Lung (tissue), 12 donors: ENCODE measurements around the gene RAB3IL1. TPM values are rescaled to one million over a fixed set of nuclear protein-coding genes. Genes with fewer than 3 reads are reported as not detected.

Source experiments
- ATAC-seq: fragments of 200-7000 bp; cut with Tn5 transposase; one replicate; pipeline ENCODE4 v1.9.1; 2020; ENCODE audit warnings: moderate number of reproducible peaks; ENCODE audit not compliant: insufficient read depth, low FRiP score
- DNase-seq, 3 donors: peaks; one replicate each; pipeline ENCODE4 v3.0.0-alpha.2; 2013 to 2017
- H3K27ac ChIP-seq, 2 donors: one replicate each; pipeline ENCODE4 v1.5.1; 2013; ENCODE audit warnings: mild to moderate bottlenecking in 2 of 2, moderate library complexity in 2 of 2, control low read depth in 1 of 2, inconsistent platforms in 1 of 2, low read depth in 1 of 2, low read length in 1 of 2
- H3K27me3 ChIP-seq, 3 donors: one replicate each; pipeline ENCODE4 v1.5.1; 2013; ENCODE audit warnings: low read length in 2 of 3; ENCODE audit not compliant: control insufficient read depth in 3 of 3, insufficient read depth in 3 of 3
- H3K36me3 ChIP-seq, 4 donors: one replicate each; pipeline ENCODE4 v1.5.1; 2013; ENCODE audit warnings: low read length in 4 of 4, mild to moderate bottlenecking in 1 of 4, moderate library complexity in 1 of 4; ENCODE audit not compliant: control insufficient read depth in 4 of 4, insufficient read depth in 4 of 4
- H3K4me1 ChIP-seq, 5 donors: one replicate each; pipeline ENCODE4 v1.5.1; 2013; ENCODE audit warnings: low read length in 5 of 5, mild to moderate bottlenecking in 2 of 5, moderate library complexity in 1 of 5; ENCODE audit not compliant: control insufficient read depth in 5 of 5, insufficient read depth in 5 of 5
- H3K4me3 ChIP-seq: one replicate; pipeline ENCODE4 v1.5.1; 2013; ENCODE audit warnings: mild to moderate bottlenecking, control low read depth, moderate library complexity
- H3K9ac ChIP-seq, 2 donors: one replicate each; pipeline ENCODE4 v1.5.1; 2013; ENCODE audit warnings: low read length in 2 of 2, control low read depth in 1 of 2; ENCODE audit not compliant: insufficient read depth in 1 of 2
- H3K9me3 ChIP-seq, 4 donors: one replicate each; pipeline ENCODE4 v1.5.1; 2013; ENCODE audit warnings: low read length in 3 of 4, mild to moderate bottlenecking in 1 of 4, moderate library complexity in 1 of 4; ENCODE audit not compliant: control insufficient read depth in 4 of 4, insufficient read depth in 3 of 4
- WGBS, 2 donors: extraction: QIAGEN DNeasy Blood & Tissue Kit; methylation state at CpG; one replicate each; pipeline ENCODE4 v1.1.7; 2013; 5-methylcytosine and 5-hydroxymethylcytosine counted together
- polyA plus RNA-seq, 2 donors: library from polyadenylated mRNA; stranded (reverse); fragments of 200-250 nt; gene quantifications; one replicate each; pipeline ENCODE4 v1.2.1, GENCODE V29; 2013
- total RNA-seq, 2 donors: library from RNA; depleted of rRNA in 1 of 2; stranded (reverse); fragments of >200 nt in 1 of 2; gene quantifications; one replicate each; pipeline ENCODE4 v1.2.1, GENCODE V29; 2014 to 2021
- TF ChIP-seq, protein P1 (sequence below): IDR thresholded peaks from 2 replicates; pipeline ENCODE4 v1.5.1; 2012; ENCODE audit warnings: mild to moderate bottlenecking; ENCODE audit errors: control extremely low read depth, extremely low read depth
- donor health status: control.
- donor health status: control.
- donor health status: Bipolar disorder and iron deficiency.
- donor health status: healthy.
- donor health status: DM: yes; HTN: yes; CAD: no.

The RAB3IL1 gene
- total and polyA plus RNA-seq, 4 donors: 6.7 to 20.8 (median 9.8) TPM

GRCh38 chr11:61907871-61908729, 9.3 kb downstream of the RAB3IL1 start:
- TF ChIP-seq, protein P1, sequence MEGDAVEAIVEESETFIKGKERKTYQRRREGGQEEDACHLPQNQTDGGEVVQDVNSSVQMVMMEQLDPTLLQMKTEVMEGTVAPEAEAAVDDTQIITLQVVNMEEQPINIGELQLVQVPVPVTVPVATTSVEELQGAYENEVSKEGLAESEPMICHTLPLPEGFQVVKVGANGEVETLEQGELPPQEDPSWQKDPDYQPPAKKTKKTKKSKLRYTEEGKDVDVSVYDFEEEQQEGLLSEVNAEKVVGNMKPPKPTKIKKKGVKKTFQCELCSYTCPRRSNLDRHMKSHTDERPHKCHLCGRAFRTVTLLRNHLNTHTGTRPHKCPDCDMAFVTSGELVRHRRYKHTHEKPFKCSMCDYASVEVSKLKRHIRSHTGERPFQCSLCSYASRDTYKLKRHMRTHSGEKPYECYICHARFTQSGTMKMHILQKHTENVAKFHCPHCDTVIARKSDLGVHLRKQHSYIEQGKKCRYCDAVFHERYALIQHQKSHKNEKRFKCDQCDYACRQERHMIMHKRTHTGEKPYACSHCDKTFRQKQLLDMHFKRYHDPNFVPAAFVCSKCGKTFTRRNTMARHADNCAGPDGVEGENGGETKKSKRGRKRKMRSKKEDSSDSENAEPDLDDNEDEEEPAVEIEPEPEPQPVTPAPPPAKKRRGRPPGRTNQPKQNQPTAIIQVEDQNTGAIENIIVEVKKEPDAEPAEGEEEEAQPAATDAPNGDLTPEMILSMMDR: no peak
- Histone ChIP-seq H3K9ac (peak overlapping the region in 1 of 2 donors; percentile 57), H3K4me3 (no peak overlapping the region), H3K9me3 (no peaks in the 10 kb centered on the region), H3K36me3 (peaks cover 0 to 9% (median 4%) of the 10 kb centered on the region in 4 donors), H3K4me1 (peaks cover 0 to 36% (median 17%) of the 10 kb centered on the region in 5 donors), H3K27ac (no peak overlapping the region), H3K27me3 (no peaks in the 10 kb centered on the region)
- no peak for DNase-seq
- 92 to 98% methylated on average over 21 of the region's 21 CpGs for WGBS, 2 donors
- ATAC-seq: no peak

DNA sequence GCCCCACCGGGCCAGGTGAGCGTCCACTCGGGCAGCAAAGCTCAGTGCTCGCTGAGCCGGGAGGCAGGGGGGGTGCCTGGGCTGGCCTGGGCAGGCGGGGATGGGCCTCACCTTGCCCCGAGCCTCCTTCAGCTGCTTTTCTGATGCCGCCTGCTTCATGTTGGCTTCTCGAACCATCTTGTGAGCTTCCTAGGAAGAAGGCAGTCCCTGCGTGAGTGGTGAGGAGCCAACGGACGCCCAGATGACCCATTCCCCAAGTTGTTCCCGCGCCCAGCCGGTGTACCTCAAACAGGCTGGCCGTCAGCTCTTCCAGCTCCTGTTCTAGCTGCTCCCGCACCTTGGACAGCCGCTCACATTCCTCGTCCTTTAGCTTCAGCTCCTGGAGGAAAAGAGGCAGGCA, 10.1 kb downstream of the RAB3IL1 start:
- Histone ChIP-seq H3K27me3 (no peaks in the 10 kb centered on the region), H3K36me3 (peaks cover 0 to 9% (median 4%) of the 10 kb centered on the region in 4 donors), H3K4me1 (peaks cover 0 to 36% (median 17%) of the 10 kb centered on the region in 5 donors), H3K9ac (no peak overlapping the region), H3K4me3 (no peak overlapping the region), H3K9me3 (no peaks in the 10 kb centered on the region), H3K27ac (no peak overlapping the region)
- TF ChIP-seq, protein P1: no peak
- 93 to 95% methylated on average over 19 of the region's 19 CpGs for WGBS, 2 donors
- ATAC-seq (no peak), DNase-seq (no peak)

- ATAC-seq (no peak), DNase-seq (no peak)
- no peak overlapping the region for H3K27ac ChIP-seq
- no peak overlapping the region for H3K4me3 ChIP-seq
- no peaks in the 10 kb centered on the region for H3K9me3 ChIP-seq
- TF ChIP-seq, protein P1: no peak
- H3K27me3 ChIP-seq: no peaks in the 10 kb centered on the region
- no peak overlapping the region for H3K9ac ChIP-seq
- 89 to 91% methylated on average over 14 of the region's 14 CpGs for WGBS, 2 donors
- H3K36me3 ChIP-seq: peaks cover 0 to 9% (median 4%) of the 10 kb centered on the region in 4 donors
- peaks cover 0 to 31% (median 17%) of the 10 kb centered on the region in 5 donors for H3K4me1 ChIP-seq
These were observed 10.8 kb downstream of the RAB3IL1 start for GRCh38 chr11:61906522-61906909.
